H9 (cell line): ENCODE results near the gene GRAP2. TPM values are rescaled to one million over a fixed set of nuclear protein-coding genes. Genes with fewer than 3 reads are reported as not detected.

ENCODE experiments used
- DNase-seq: peaks from one replicate; pipeline ENCODE4 v3.0.0-alpha.2; 2017
- H2AFZ ChIP-seq: one replicate; pipeline ENCODE4 v1.6.1; 2013; ENCODE audit warnings: mild to moderate bottlenecking, low read length, control low read depth, moderate library complexity
- H2AK5ac ChIP-seq: 2 replicates; pipeline ENCODE4 v1.6.1; 2013; ENCODE audit warnings: low read length, control low read depth, mixed read lengths; ENCODE audit not compliant: insufficient read length
- H2BK120ac ChIP-seq: one replicate; pipeline ENCODE4 v1.6.1; 2013; ENCODE audit warnings: low read depth, mild to moderate bottlenecking, low read length, control low read depth, inconsistent platforms; ENCODE audit not compliant: poor library complexity, severe bottlenecking
- H2BK12ac ChIP-seq: 2 replicates; pipeline ENCODE4 v1.6.1; 2013; ENCODE audit warnings: low read length, control low read depth, mixed read lengths, low read depth; ENCODE audit not compliant: insufficient read length
- H2BK15ac ChIP-seq: 2 replicates; pipeline ENCODE4 v1.6.1; 2013; ENCODE audit warnings: low read depth, low read length, control low read depth
- H2BK20ac ChIP-seq: one replicate; pipeline ENCODE4 v1.6.1; 2013; ENCODE audit warnings: low read depth, mild to moderate bottlenecking, low read length, control low read depth, inconsistent platforms; ENCODE audit not compliant: poor library complexity, severe bottlenecking
- H2BK5ac ChIP-seq: 2 replicates; pipeline ENCODE4 v1.6.1; 2013; ENCODE audit warnings: low read length, control low read depth, mixed read lengths; ENCODE audit not compliant: insufficient read length
- H3K14ac ChIP-seq: 2 replicates; pipeline ENCODE4 v1.6.1; 2013; ENCODE audit warnings: low read length, control low read depth; ENCODE audit not compliant: insufficient read depth
- H3K18ac ChIP-seq: 2 replicates; pipeline ENCODE4 v1.6.1; 2013; ENCODE audit warnings: low read depth, mild to moderate bottlenecking, mixed read lengths, low read length, control low read depth; ENCODE audit not compliant: insufficient read length
- H3K23ac ChIP-seq: 2 replicates; pipeline ENCODE4 v1.6.1; 2013; ENCODE audit warnings: low read length, control low read depth, mixed read lengths, low read depth; ENCODE audit not compliant: insufficient read length
- H3K23me2 ChIP-seq: 2 replicates; pipeline ENCODE4 v1.6.1; 2013; ENCODE audit warnings: low read depth, mild to moderate bottlenecking, mixed read lengths, low read length, control low read depth; ENCODE audit not compliant: insufficient read length, poor library complexity, severe bottlenecking
- H3K27ac ChIP-seq: 2 replicates; pipeline ENCODE4 v1.5.1; 2013; ENCODE audit warnings: low read length, control low read depth, mixed read lengths, low read depth; ENCODE audit not compliant: insufficient read length
- H3K27me3 ChIP-seq: 2 replicates; pipeline ENCODE4 v1.6.1; 2013; ENCODE audit warnings: low read length, control low read depth, inconsistent platforms; ENCODE audit not compliant: insufficient read depth
- H3K4ac ChIP-seq: 2 replicates; pipeline ENCODE4 v1.6.1; 2013; ENCODE audit warnings: low read depth, mild to moderate bottlenecking, control low read depth, inconsistent platforms, low read length, moderate library complexity
- H3K4me1 ChIP-seq: 2 replicates; pipeline ENCODE4 v1.6.1; 2013; ENCODE audit warnings: low read length, control low read depth, inconsistent platforms; ENCODE audit not compliant: insufficient read depth
- H3K4me2 ChIP-seq: 2 replicates; pipeline ENCODE4 v1.6.1; 2013; ENCODE audit warnings: low read length, control low read depth, mixed read lengths; ENCODE audit not compliant: insufficient read length, insufficient read depth
- H3K56ac ChIP-seq: 2 replicates; pipeline ENCODE4 v1.6.1; 2013; ENCODE audit warnings: low read depth, mild to moderate bottlenecking, mixed read lengths, low read length, control low read depth; ENCODE audit not compliant: insufficient read length
- H3K79me1 ChIP-seq: 2 replicates; pipeline ENCODE4 v1.6.1; 2013; ENCODE audit warnings: low read depth, mild to moderate bottlenecking, moderate library complexity, low read length, control low read depth, inconsistent platforms; ENCODE audit not compliant: insufficient read depth, poor library complexity, severe bottlenecking
- H3K79me2 ChIP-seq: 2 replicates; pipeline ENCODE4 v1.6.1; 2013; ENCODE audit warnings: low read length, control low read depth, inconsistent platforms; ENCODE audit not compliant: insufficient read depth
- H3K9ac ChIP-seq: 2 replicates; pipeline ENCODE4 v1.6.1; 2013; ENCODE audit warnings: low read length, control low read depth, mixed read lengths; ENCODE audit not compliant: insufficient read length; ENCODE audit errors: extremely low read depth
- H3K9me3 ChIP-seq: one replicate; pipeline ENCODE4 v1.6.1; 2013; ENCODE audit warnings: low read depth, low read length, inconsistent platforms; ENCODE audit not compliant: control insufficient read depth
- H3T11ph ChIP-seq: one replicate; pipeline ENCODE4 v1.6.1; 2013; ENCODE audit warnings: mild to moderate bottlenecking, low read length, control low read depth, inconsistent platforms
- H4K20me1 ChIP-seq: one replicate; pipeline ENCODE4 v1.6.1; 2013; ENCODE audit not compliant: control insufficient read depth, insufficient read length, insufficient read depth
- H4K5ac ChIP-seq: 2 replicates; pipeline ENCODE4 v1.6.1; 2013; ENCODE audit warnings: low read depth, mild to moderate bottlenecking, mixed read lengths, low read length, control low read depth; ENCODE audit not compliant: insufficient read length
- H4K8ac ChIP-seq: replicated peaks from 2 replicates; pipeline ENCODE4 v1.6.1; 2013; ENCODE audit warnings: low read length, control low read depth, mixed read lengths, low read depth; ENCODE audit not compliant: insufficient read length
- H4K91ac ChIP-seq: 2 replicates; pipeline ENCODE4 v1.6.1; 2013; ENCODE audit warnings: low read depth, mild to moderate bottlenecking, moderate library complexity, mixed read lengths, low read length, control low read depth; ENCODE audit not compliant: insufficient read length
- H3K27ac Mint-ChIP-seq, 3 experiments: 2 replicates in 2 of 3; 3 replicates in 1 of 3; pipeline ENCODE4 v1.8.0; 2020 to 2021; ENCODE audit warnings: mixed read lengths in 3 of 3, mild to moderate bottlenecking in 1 of 3, moderate library complexity in 1 of 3
- H3K27me3 Mint-ChIP-seq: 2 replicates; pipeline ENCODE4 v1.8.0; 2021; ENCODE audit warnings: low read depth, mild to moderate bottlenecking, moderate library complexity, mixed read lengths
- H3K36me3 Mint-ChIP-seq, 3 experiments: 2 replicates in 2 of 3; 3 replicates in 1 of 3; pipeline ENCODE4 v1.8.0; 2020 to 2021; ENCODE audit warnings: low read depth in 3 of 3, mixed read lengths in 3 of 3; ENCODE audit not compliant: insufficient read depth in 1 of 3
- H3K4me1 Mint-ChIP-seq, 2 experiments: 2 replicates each; pipeline ENCODE4 v1.8.0; 2020; ENCODE audit warnings: mixed read lengths in 2 of 2
- H3K4me3 Mint-ChIP-seq, 2 experiments: 2 replicates in 1 of 2; 3 replicates in 1 of 2; pipeline ENCODE4 v1.8.0; 2020 to 2021; ENCODE audit warnings: mild to moderate bottlenecking in 2 of 2, mixed read lengths in 2 of 2, moderate library complexity in 1 of 2
- H3K9me3 Mint-ChIP-seq, 2 experiments: 2 replicates in 1 of 2; 3 replicates in 1 of 2; pipeline ENCODE4 v1.8.0; 2020; ENCODE audit warnings: mild to moderate bottlenecking in 2 of 2, mixed read lengths in 2 of 2, moderate library complexity in 1 of 2
- WGBS: extraction: QIAGEN DNeasy Blood & Tissue Kit; methylation state at CpG from one replicate; pipeline ENCODE4 v1.1.7; 2013; ENCODE audit warnings: missing lambda C conversion rate, low lambda C conversion rate, mixed read lengths; ENCODE audit not compliant: insufficient read length; ENCODE audit errors: extremely low coverage; 5-methylcytosine and 5-hydroxymethylcytosine counted together
- total RNA-seq: library from RNA; stranded (reverse); gene quantifications from 2 replicates; pipeline ENCODE4 v1.2.1, GENCODE V29; 2021
- TF ChIP-seq, protein P1 (sequence below): fragments of 200-600 bp; sonication (generic); conservative IDR thresholded peaks from 3 replicates; pipeline ENCODE4 v1.8.0; 2021; ENCODE audit warnings: antibody characterized with exemption, mild to moderate bottlenecking

The GRAP2 gene
- total RNA-seq, 1 experiment from 2014 or later = not detected

DNA sequence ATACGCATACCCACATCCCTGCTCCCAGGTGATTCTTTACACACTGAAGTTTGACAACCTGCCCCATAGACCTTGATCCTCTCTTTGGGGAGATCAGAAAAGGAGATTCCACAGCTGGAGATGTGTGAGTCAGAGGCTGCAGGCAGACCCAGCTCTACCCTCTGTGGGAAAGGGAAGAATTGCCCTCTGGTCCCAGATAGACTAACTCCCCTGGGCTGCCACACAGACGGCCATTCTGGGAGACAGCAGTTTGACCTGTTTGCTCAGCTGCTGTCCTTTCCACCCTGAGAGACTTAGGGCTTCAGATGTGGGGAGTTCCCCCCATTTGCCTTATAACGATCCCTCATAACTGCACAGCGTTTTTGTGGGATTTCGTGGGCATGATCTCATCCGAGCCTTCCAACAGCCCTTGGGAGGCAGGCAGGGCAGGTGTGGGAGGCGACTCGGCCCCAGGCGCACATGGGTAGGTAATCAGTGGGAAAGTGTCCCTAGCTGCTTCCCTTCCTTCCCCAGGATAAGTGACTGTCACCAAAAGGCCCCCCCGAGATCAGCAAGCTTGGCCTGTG is 107.9 kb downstream of the GRAP2 start:
- H3K14ac ChIP-seq = 0 out of 2 replicates have a peak overlapping the region, but pooled peaks have one; percentile 16
- peaks cover 1 to 6% (median 5%) of the 10 kb centered on the region in 3 experiments; a peak in 5 of 7 replicates for H3K36me3 Mint-ChIP-seq
- no peak overlapping the region for H3K56ac ChIP-seq
- no peak overlapping the region for H2BK20ac ChIP-seq
- H3K4ac ChIP-seq = no peak overlapping the region
- H3K9me3 Mint-ChIP-seq = no peaks in the 10 kb centered on the region; a peak in 1 of 5 replicates
- H2BK120ac ChIP-seq = no peak overlapping the region
- H4K91ac ChIP-seq = no peak overlapping the region
- H4K20me1 ChIP-seq = peaks cover 5% of the 10 kb centered on the region
- H3K9me3 ChIP-seq = no peaks in the 10 kb centered on the region
- peaks cover 4% of the 10 kb centered on the region for H3K23me2 ChIP-seq
- peak overlapping the region; percentile 21 for H3K18ac ChIP-seq
- H2BK12ac ChIP-seq = no peak overlapping the region
- H2BK5ac ChIP-seq = no peak overlapping the region
- H3K79me2 ChIP-seq = no peaks in the 10 kb centered on the region; the same call in 1 of the 2 replicates
- peaks cover 6% of the 10 kb centered on the region for H3K4me1 ChIP-seq
- WGBS = no CpG with 5 or more reads among the region's 10 CpGs
- no peak overlapping the region for H2BK15ac ChIP-seq
- peak overlapping the region in 2 of 3 experiments; percentile 88 to 90; a peak in 5 of 7 replicates for H3K27ac Mint-ChIP-seq
- H4K5ac ChIP-seq = no peak overlapping the region
- no peak for DNase-seq
- H3K23ac ChIP-seq = no peak overlapping the region
- H2AK5ac ChIP-seq = no peak overlapping the region
- H3K79me1 ChIP-seq = peaks cover 7% of the 10 kb centered on the region
- peaks cover 25% of the 10 kb centered on the region for H3K27me3 Mint-ChIP-seq
- H3T11ph ChIP-seq = no peak overlapping the region
- H3K9ac ChIP-seq = no peak overlapping the region
- H3K4me3 Mint-ChIP-seq = peak overlapping the region in 1 of 2 experiments; percentile 61; a peak in 2 of 5 replicates
- H3K4me1 Mint-ChIP-seq = peaks cover 32 to 39% of the 10 kb centered on the region in 2 experiments
- no peak overlapping the region for H4K8ac ChIP-seq
- H2AFZ ChIP-seq = no peak overlapping the region
- TF ChIP-seq, protein P1, sequence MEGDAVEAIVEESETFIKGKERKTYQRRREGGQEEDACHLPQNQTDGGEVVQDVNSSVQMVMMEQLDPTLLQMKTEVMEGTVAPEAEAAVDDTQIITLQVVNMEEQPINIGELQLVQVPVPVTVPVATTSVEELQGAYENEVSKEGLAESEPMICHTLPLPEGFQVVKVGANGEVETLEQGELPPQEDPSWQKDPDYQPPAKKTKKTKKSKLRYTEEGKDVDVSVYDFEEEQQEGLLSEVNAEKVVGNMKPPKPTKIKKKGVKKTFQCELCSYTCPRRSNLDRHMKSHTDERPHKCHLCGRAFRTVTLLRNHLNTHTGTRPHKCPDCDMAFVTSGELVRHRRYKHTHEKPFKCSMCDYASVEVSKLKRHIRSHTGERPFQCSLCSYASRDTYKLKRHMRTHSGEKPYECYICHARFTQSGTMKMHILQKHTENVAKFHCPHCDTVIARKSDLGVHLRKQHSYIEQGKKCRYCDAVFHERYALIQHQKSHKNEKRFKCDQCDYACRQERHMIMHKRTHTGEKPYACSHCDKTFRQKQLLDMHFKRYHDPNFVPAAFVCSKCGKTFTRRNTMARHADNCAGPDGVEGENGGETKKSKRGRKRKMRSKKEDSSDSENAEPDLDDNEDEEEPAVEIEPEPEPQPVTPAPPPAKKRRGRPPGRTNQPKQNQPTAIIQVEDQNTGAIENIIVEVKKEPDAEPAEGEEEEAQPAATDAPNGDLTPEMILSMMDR = no peak
- peak overlapping the region; percentile 4 for H3K4me2 ChIP-seq
- no peaks in the 10 kb centered on the region for H3K27me3 ChIP-seq
- no peak overlapping the region for H3K27ac ChIP-seq
